GM12875 (cell line): Measurements from ENCODE around the gene PHACTR2.

ENCODE experiments used
- H3K4me3 ChIP-seq: one replicate; pipeline ENCODE4 v1.5.1; 2011; ENCODE audit warnings: low read depth, low read length, control low read depth
- CTCF ChIP-seq: IDR thresholded peaks from 2 replicates; pipeline ENCODE4 v1.5.1; 2011; ENCODE audit warnings: low read depth, mild to moderate bottlenecking, control low read depth, inconsistent platforms, low read length, moderate library complexity, borderline replicate concordance; ENCODE audit not compliant: insufficient read depth

The PHACTR2 gene

GRCh38 chr6:143755301-143755744 lies 77.6 kb downstream of the PHACTR2 start:
- no peak overlapping the region for H3K4me3 ChIP-seq
- TF ChIP-seq CTCF: no peak

- TF ChIP-seq CTCF: no peak
Measured at GRCh38 chr6:143757346-143757832, 79.6 kb downstream of the PHACTR2 start.

DNA sequence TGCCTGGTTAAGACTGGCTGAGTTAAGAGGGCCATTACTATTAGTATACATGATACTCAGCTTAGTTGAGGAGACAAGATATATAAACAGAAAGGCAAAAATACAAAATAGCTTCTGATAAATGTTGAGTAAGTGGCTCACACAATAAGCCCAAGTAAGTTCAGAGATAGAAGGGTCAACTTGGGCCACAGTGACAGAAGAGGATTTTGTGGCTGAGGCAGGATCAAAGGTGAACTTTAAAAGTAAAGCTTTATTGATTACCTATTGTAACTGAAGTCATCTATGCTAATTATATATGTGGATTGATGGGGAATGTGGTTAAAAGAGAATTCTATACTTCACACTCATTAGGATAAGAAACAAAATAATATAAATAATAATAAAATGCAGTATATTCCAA lies 80.8 kb downstream of the PHACTR2 start:
- no peak for TF ChIP-seq CTCF
- H3K4me3 ChIP-seq: no peak overlapping the region

More at GRCh38 chr6:143757346-143757832, 79.6 kb downstream of the PHACTR2 start:
- no peak overlapping the region for H3K4me3 ChIP-seq

DNA sequence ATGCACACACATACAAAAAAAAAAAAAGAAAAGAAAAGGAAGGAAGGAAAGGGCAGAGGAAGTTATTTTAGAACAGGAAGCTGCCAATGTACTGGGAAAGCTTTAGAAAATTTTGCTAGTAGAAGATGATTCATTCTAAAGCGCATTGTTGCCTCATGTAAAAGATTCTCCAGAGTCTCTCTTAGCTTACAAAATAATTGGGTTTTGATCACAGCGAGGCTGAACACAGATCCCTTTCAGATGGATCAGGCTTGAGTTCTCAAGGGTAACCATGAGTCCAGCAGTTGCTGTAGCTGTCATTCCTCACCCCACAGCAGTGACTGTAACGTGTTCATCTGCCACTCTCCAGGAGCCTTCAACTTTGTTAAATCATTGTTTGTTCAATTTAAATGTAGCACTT lies 81.9 kb downstream of the PHACTR2 start:
- no peak overlapping the region for H3K4me3 ChIP-seq
- TF ChIP-seq CTCF: no peak

- H3K4me3 ChIP-seq: no peak overlapping the region
- TF ChIP-seq CTCF: no peak
Measured at GRCh38 chr6:143761074-143761473, 83.3 kb downstream of the PHACTR2 start.

GRCh38 chr6:143762126-143762525 lies 84.4 kb downstream of the PHACTR2 start:
- TF ChIP-seq CTCF: no peak
- no peak overlapping the region for H3K4me3 ChIP-seq

GRCh38 chr6:143765422-143766184 lies 87.8 kb downstream of the PHACTR2 start:
- TF ChIP-seq CTCF: no peak
- H3K4me3 ChIP-seq: no peak overlapping the region
